Skin epidermis (tissue), 12 donors: ENCODE results near the gene LRR1.

Source experiments
- H3K27ac ChIP-seq, 21 experiments: fragments of 200-600 bp; sonication (generic) in 11 of 21; one replicate each; pipeline ENCODE4 v1.5.0; 2020; ENCODE audit warnings: mild to moderate bottlenecking in 3 of 21, inconsistent platforms in 2 of 21, moderate library complexity in 2 of 21
- H3K4me3 ChIP-seq, 7 experiments: fragments of 200-600 bp; sonication (generic) in 2 of 7; one replicate each; pipeline ENCODE4 v1.5.0; 2020; ENCODE audit warnings: inconsistent platforms in 2 of 7, mild to moderate bottlenecking in 2 of 7, moderate library complexity in 1 of 7

Gene LRR1

GRCh38 chr14:49598485-49599300 lies at the start of gene LRR1:
TSS of gene LRR1 (plus strand) at chr14:49598940. CDS start at chr14:49599021, 81 bp downstream.
- H3K4me3 ChIP-seq, result peak within 1 kb of the TSS; percentile 65 to 92 (median 84)

GRCh38 chr14:49549446-49549845 lies 49.3 kb upstream of the LRR1 start:
- Histone ChIP-seq H3K4me3 (no peak overlapping the region), H3K27ac (no peak overlapping the region)

More at GRCh38 chr14:49598485-49599300, at the start of gene LRR1:
- peak within 1 kb of the TSS; percentile 88 to 100 (median 97) for H3K27ac ChIP-seq

- Histone ChIP-seq H3K4me3 (no peak overlapping the region), H3K27ac (no peak overlapping the region)
These were observed 48.9 kb upstream of the LRR1 start for GRCh38 chr14:49549881-49550280.

- no peak overlapping the region for H3K4me3 ChIP-seq
- H3K27ac ChIP-seq, result no peak overlapping the region
These were observed 48.2 kb upstream of the LRR1 start for GRCh38 chr14:49550286-49551184.

GRCh38 chr14:49551569-49551968 lies 47.2 kb upstream of the LRR1 start:
- H3K27ac ChIP-seq, result no peak overlapping the region
- no peak overlapping the region for H3K4me3 ChIP-seq

GRCh38 chr14:49553106-49553505 lies 45.6 kb upstream of the LRR1 start:
- Histone ChIP-seq H3K27ac (no peak overlapping the region), H3K4me3 (no peak overlapping the region)

GRCh38 chr14:49553892-49554291 lies 44.8 kb upstream of the LRR1 start:
- H3K4me3 ChIP-seq, result no peak overlapping the region

GRCh38 chr14:49559979-49560768 lies 38.6 kb upstream of the LRR1 start:
- H3K4me3 ChIP-seq, result no peak overlapping the region
- H3K27ac ChIP-seq, result no peak overlapping the region

More at GRCh38 chr14:49553892-49554291, 44.8 kb upstream of the LRR1 start:
- H3K27ac ChIP-seq, result no peak overlapping the region

- Histone ChIP-seq H3K27ac (no peak overlapping the region), H3K4me3 (no peak overlapping the region)
These were observed 32.0 kb upstream of the LRR1 start for GRCh38 chr14:49566714-49567113.

- H3K27ac ChIP-seq, result no peak overlapping the region
- no peak overlapping the region for H3K4me3 ChIP-seq
These were observed 29.5 kb upstream of the LRR1 start for GRCh38 chr14:49569281-49569680.

GRCh38 chr14:49574038-49574437 lies 24.7 kb upstream of the LRR1 start:
- H3K4me3 ChIP-seq, result no peak overlapping the region
- no peak overlapping the region for H3K27ac ChIP-seq

GRCh38 chr14:49578141-49578540 lies 20.6 kb upstream of the LRR1 start:
- no peak overlapping the region for H3K4me3 ChIP-seq
- no peak overlapping the region for H3K27ac ChIP-seq

GRCh38 chr14:49579841-49580240 lies 18.9 kb upstream of the LRR1 start:
- no peak overlapping the region for H3K4me3 ChIP-seq
- H3K27ac ChIP-seq, result no peak overlapping the region

- Histone ChIP-seq H3K4me3 (no peak overlapping the region), H3K27ac (no peak overlapping the region)
These were observed 17.3 kb upstream of the LRR1 start for GRCh38 chr14:49581209-49582112.

GRCh38 chr14:49582113-49582977 lies 16.4 kb upstream of the LRR1 start:
- Histone ChIP-seq H3K27ac (no peak overlapping the region), H3K4me3 (no peak overlapping the region)

GRCh38 chr14:49583629-49584028 lies 15.1 kb upstream of the LRR1 start:
- Histone ChIP-seq H3K27ac (no peak overlapping the region), H3K4me3 (peak overlapping the region in 1 of 7 experiments; percentile 96)

- Histone ChIP-seq H3K27ac (no peak overlapping the region), H3K4me3 (peak overlapping the region in 3 of 7 experiments; percentile 88 to 98 (median 96))
These were observed 14.7 kb upstream of the LRR1 start for GRCh38 chr14:49584058-49584457.
